ENCODE results near the gene KIF5C. TPM values are rescaled to one million over a fixed set of nuclear protein-coding genes. Genes with fewer than 3 reads are reported as not detected.

Gene KIF5C
- total and polyA plus RNA-seq, 4 donors: 0.06 to 0.25 (median 0.14) TPM

- Histone ChIP-seq H3K4me1 (ENCODE audit: control insufficient read depth in 4 of 4, insufficient read depth in 4 of 4, low read length in 3 of 4) (no peaks in the 10 kb centered on the region), H3K36me3 (ENCODE audit: control insufficient read depth in 4 of 4, insufficient read depth in 3 of 4, low read depth in 1 of 4, low read length in 3 of 4) (no peaks in the 10 kb centered on the region), H3K9me3 (ENCODE audit: control insufficient read depth in 4 of 4, low read length in 3 of 4) (peaks cover 0 to 3% (median 0%) of the 10 kb centered on the region in 4 donors), H3K27me3 (ENCODE audit: control insufficient read depth in 4 of 4, insufficient read depth in 4 of 4, low read length in 3 of 4) (peaks cover 0 to 4% (median 0%) of the 10 kb centered on the region in 4 donors), H3K27ac (ENCODE audit: low read depth in 1 of 2, low read length in 2 of 2) (no peak overlapping the region), H3K9ac (ENCODE audit: low read depth in 1 of 2, low read length in 2 of 2) (no peak overlapping the region), H3K4me3 (ENCODE audit: low read depth in 1 of 3, low read length in 3 of 3) (no peak overlapping the region)
- TF ChIP-seq, protein P1, sequence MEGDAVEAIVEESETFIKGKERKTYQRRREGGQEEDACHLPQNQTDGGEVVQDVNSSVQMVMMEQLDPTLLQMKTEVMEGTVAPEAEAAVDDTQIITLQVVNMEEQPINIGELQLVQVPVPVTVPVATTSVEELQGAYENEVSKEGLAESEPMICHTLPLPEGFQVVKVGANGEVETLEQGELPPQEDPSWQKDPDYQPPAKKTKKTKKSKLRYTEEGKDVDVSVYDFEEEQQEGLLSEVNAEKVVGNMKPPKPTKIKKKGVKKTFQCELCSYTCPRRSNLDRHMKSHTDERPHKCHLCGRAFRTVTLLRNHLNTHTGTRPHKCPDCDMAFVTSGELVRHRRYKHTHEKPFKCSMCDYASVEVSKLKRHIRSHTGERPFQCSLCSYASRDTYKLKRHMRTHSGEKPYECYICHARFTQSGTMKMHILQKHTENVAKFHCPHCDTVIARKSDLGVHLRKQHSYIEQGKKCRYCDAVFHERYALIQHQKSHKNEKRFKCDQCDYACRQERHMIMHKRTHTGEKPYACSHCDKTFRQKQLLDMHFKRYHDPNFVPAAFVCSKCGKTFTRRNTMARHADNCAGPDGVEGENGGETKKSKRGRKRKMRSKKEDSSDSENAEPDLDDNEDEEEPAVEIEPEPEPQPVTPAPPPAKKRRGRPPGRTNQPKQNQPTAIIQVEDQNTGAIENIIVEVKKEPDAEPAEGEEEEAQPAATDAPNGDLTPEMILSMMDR (IDR thresholded peaks at IDR 0.05; ENCODE audit: low read depth, low read length, missing input control): no peak
- TF ChIP-seq SP1 (IDR thresholded peaks at IDR 0.05) (no peak), TAF1 (conservative IDR thresholded peaks at IDR 0.05) (no peak), NR2F2 (IDR thresholded peaks at IDR 0.05) (no peak), RXRA (IDR thresholded peaks at IDR 0.05) (no peak), ZBTB33 (IDR thresholded peaks at IDR 0.05) (no peak), GABPA (IDR thresholded peaks at IDR 0.05 in 1 of 2, conservative IDR thresholded peaks at IDR 0.05 in 1 of 2) (no peak), YY1 (IDR thresholded peaks at IDR 0.05) (no peak), FOXA2 (IDR thresholded peaks at IDR 0.05) (no peak), JUND (IDR thresholded peaks at IDR 0.05) (no peak), MAX (IDR thresholded peaks at IDR 0.05) (no peak), EGR1 (IDR thresholded peaks at IDR 0.05; ENCODE audit: low read depth in 2 of 2) (no peak), REST (IDR thresholded peaks at IDR 0.05) (no peak), HNF4A (conservative IDR thresholded peaks at IDR 0.05) (no peak)
- TF ChIP-seq, protein P2, sequence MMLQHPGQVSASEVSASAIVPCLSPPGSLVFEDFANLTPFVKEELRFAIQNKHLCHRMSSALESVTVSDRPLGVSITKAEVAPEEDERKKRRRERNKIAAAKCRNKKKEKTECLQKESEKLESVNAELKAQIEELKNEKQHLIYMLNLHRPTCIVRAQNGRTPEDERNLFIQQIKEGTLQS (IDR thresholded peaks at IDR 0.05): no peak
- WGBS: 77% methylated on average over 3 of the region's 3 CpGs
- no peak for DNase-seq (ENCODE audit: low spot score)
Measured at GRCh38 chr2:148829618-148830017, 45.4 kb upstream of the KIF5C start.

DNA sequence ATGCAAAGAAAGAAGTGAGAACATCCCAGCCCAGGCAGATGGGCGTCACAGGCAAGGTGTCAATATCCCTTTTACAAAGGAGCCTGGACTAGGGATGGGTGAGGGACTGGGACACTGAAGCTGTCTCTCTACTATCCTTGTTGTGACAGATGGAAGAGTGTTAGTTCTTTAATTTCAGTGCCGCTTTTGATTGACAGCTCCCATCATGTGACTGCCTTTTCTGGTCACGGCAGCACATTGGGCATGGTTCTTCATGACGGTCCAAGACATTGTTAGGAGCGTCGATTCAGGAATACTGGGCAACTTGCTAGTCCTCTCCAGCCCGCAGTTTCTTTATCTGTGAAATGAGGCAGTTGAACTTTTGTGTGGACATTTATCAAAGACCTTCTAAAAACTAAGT lies 42.4 kb upstream of the KIF5C start:
- no peaks in the 10 kb centered on the region for H3K36me3 ChIP-seq (ENCODE audit: control insufficient read depth in 4 of 4, insufficient read depth in 3 of 4, low read depth in 1 of 4, low read length in 3 of 4)
- peaks cover 0 to 4% (median 0%) of the 10 kb centered on the region in 4 donors for H3K27me3 ChIP-seq (ENCODE audit: control insufficient read depth in 4 of 4, insufficient read depth in 4 of 4, low read length in 3 of 4)
- WGBS: 80% methylated on average over 7 of the region's 7 CpGs
- H3K4me1 ChIP-seq (ENCODE audit: control insufficient read depth in 4 of 4, insufficient read depth in 4 of 4, low read length in 3 of 4): no peaks in the 10 kb centered on the region
- DNase-seq (ENCODE audit: low spot score): no peak
- H3K27ac ChIP-seq (ENCODE audit: low read depth in 1 of 2, low read length in 2 of 2): no peak overlapping the region
- peaks cover 0 to under 1% (median 0%) of the 10 kb centered on the region in 4 donors for H3K9me3 ChIP-seq (ENCODE audit: control insufficient read depth in 4 of 4, low read length in 3 of 4)
- H3K9ac ChIP-seq (ENCODE audit: low read depth in 1 of 2, low read length in 2 of 2): no peak overlapping the region
- no peak overlapping the region for H3K4me3 ChIP-seq (ENCODE audit: low read depth in 1 of 3, low read length in 3 of 3)
- TF ChIP-seq HNF4G (IDR thresholded peaks at IDR 0.05) (no peak), RXRA (IDR thresholded peaks at IDR 0.05) (no peak), YY1 (IDR thresholded peaks at IDR 0.05) (no peak), ZBTB33 (IDR thresholded peaks at IDR 0.05) (no peak), REST (IDR thresholded peaks at IDR 0.05) (no peak), GABPA (IDR thresholded peaks at IDR 0.05 in 1 of 2, conservative IDR thresholded peaks at IDR 0.05 in 1 of 2) (no peak), SP1 (IDR thresholded peaks at IDR 0.05) (no peak), TAF1 (conservative IDR thresholded peaks at IDR 0.05) (no peak), HNF4A (conservative IDR thresholded peaks at IDR 0.05) (no peak)
- TF ChIP-seq, protein P2 (IDR thresholded peaks at IDR 0.05): no peak
